DMS53 (cell line): ENCODE results near the gene CCL27.

Source experiments
- DNase-seq: peaks from one replicate; lab custom pipeline; 2025; lab: John Stamatoyannopoulos, UW

Gene CCL27

GRCh38 chr9:34627716-34628655, 34.5 kb downstream of the CCL27 start:
- peak; percentile 6 for DNase-seq

GRCh38 chr9:34625186-34625486, 37.3 kb downstream of the CCL27 start:
- no peak for DNase-seq

- no peak for DNase-seq
These were observed 37.8 kb downstream of the CCL27 start for GRCh38 chr9:34624475-34625185.

DNA sequence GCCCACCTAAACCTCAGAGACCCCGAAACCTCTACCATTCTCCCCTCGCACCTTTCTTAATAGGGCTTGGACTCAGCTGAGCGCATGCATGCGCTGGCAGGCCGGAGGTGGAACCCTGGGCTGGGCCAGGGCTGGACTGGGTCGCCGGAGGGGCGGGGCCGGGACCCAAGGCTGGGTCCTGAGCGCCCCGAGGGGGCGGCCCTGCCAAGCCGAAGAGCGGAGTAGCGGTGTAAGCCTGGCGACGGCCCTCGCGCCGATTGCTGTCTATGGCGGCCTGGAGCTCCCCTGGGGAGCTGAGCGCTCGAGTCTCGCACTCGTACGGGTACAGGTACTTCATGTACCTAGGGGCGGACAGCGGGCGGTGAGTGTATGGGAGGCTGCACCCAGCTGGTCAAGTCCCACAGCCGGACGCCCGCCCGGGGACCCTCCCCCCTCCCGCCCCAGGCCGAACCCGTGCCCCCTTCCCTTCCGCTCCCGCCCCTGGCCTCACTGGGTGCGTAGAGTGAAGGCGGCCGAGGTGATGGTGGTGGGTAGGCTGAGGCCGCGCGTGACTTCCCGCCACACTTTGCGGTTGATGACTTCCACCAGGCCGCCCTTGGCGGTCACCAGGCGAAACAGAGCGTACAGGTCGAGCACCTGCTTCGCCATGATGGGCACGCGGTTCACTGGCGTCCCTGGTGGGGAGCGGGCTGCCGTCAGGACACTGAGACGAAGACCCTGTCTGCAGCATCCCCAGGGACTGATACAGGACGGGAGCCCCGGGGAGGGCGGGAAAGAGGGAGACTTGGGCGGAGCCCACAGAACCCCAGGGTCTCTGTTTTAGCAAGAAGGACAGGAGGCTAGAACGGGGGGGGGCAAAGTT, 38.9 kb downstream of the CCL27 start:
- DNase-seq = peak; percentile 36

GRCh38 chr9:34620061-34620994, 42.1 kb downstream of the CCL27 start, which contains the start of gene DCTN3:
Gene DCTN3 (minus strand): TSS chr9:34620495. CDS start chr9:34620464, 31 bp downstream.
- DNase-seq = peak; percentile 94

DNA sequence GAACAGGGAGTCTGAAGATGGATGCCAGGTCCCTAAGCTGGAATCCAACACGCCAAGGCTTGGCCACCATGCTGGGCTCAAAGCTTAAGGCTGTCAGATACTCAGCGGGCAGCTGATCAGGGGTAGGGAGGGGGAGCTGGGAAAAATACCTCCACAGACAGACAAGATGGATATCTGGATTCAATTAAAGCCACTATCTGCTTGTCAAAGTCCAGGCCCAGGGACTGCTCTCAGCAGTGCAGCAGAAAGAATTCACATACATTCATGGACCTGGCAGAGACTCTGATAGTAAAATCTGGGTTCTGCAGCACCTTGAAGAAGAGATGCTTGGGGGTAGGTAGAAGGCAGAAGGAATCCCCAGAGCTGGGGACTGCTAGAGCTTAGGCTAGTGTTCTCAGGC, 47.3 kb downstream of the CCL27 start:
- DNase-seq = no peak

GRCh38 chr9:34612788-34613390, 49.6 kb downstream of the CCL27 start:
- peak; percentile 82 for DNase-seq
